SK-N-SH treated with all-trans-retinoic acid at 6 μM for 48 hours (cell line): ENCODE results near the gene KLRK1.
"Not testable (repeated sequence)": the region's sequence is repeated elsewhere in the genome, so short reads cannot be mapped to it uniquely, and the experiment has no call there.

Experiments
- ATAC-seq: fragments of 200-7000 bp; cut with Tn5 transposase; 3 replicates; pipeline ENCODE4 v1.9.1; 2020; ENCODE audit warnings: mild to moderate bottlenecking, moderate library complexity
- ARNTL ChIP-seq: fragments of 450-650 bp; formaldehyde crosslinking; IDR thresholded peaks from 2 replicates; pipeline ENCODE4 v1.5.0; 2020; ENCODE audit warnings: low read depth, mild to moderate bottlenecking, moderate library complexity, borderline replicate concordance
- BACH2 ChIP-seq: fragments of 250-450 bp; sonication (Bioruptor Pico); IDR thresholded peaks from 2 replicates; pipeline ENCODE4 v1.9.0; 2021; ENCODE audit warnings: mild to moderate bottlenecking, borderline replicate concordance
- CREB5 ChIP-seq: fragments of 250-450 bp; sonication (Bioruptor Pico); IDR thresholded peaks from 2 replicates; pipeline ENCODE4 v1.5.1; 2020; ENCODE audit warnings: low read depth, mild to moderate bottlenecking, moderate library complexity
- GLIS3 ChIP-seq: fragments of 250-450 bp; sonication (Bioruptor Pico); IDR thresholded peaks from 2 replicates; pipeline ENCODE4 v1.5.0; 2020; ENCODE audit warnings: mild to moderate bottlenecking, moderate library complexity
- ISL1 ChIP-seq: fragments of 250-450 bp; sonication (Bioruptor Pico); IDR thresholded peaks from 2 replicates; pipeline ENCODE4 v2.1.2; 2022; ENCODE audit warnings: mild to moderate bottlenecking, moderate library complexity
- OSR1 ChIP-seq: fragments of 250-450 bp; sonication (Bioruptor Pico); IDR thresholded peaks from 2 replicates; pipeline ENCODE4 v1.8.0; 2022; ENCODE audit warnings: moderate library complexity, mild to moderate bottlenecking, inconsistent platforms
- PATZ1 ChIP-seq: fragments of 250-450 bp; sonication (Bioruptor Pico); IDR thresholded peaks from 2 replicates; pipeline ENCODE4 v1.8.0; 2020; ENCODE audit warnings: mild to moderate bottlenecking, moderate library complexity, borderline replicate concordance
- POU6F1 ChIP-seq: fragments of 250-450 bp; sonication (Bioruptor Pico); IDR thresholded peaks from 2 replicates; pipeline ENCODE4 v1.8.0; 2021; ENCODE audit warnings: low read depth, mild to moderate bottlenecking, moderate library complexity, borderline replicate concordance
- PPARA ChIP-seq: fragments of 250-450 bp; sonication (Bioruptor Pico); IDR thresholded peaks from 2 replicates; pipeline ENCODE4 v1.5.0; 2020; ENCODE audit warnings: mild to moderate bottlenecking, borderline replicate concordance
- RARB ChIP-seq: fragments of 250-450 bp; sonication (Bioruptor Pico); IDR thresholded peaks from 2 replicates; pipeline ENCODE4 v1.8.0; 2021; ENCODE audit warnings: mild to moderate bottlenecking, moderate library complexity
- SNAI2 ChIP-seq: fragments of 250-450 bp; sonication (Bioruptor Pico); IDR thresholded peaks from 2 replicates; pipeline ENCODE4 v1.5.0; 2020; ENCODE audit warnings: mild to moderate bottlenecking, moderate library complexity
- TCF4 ChIP-seq: fragments of 250-450 bp; sonication (Bioruptor Pico); IDR thresholded peaks from 2 replicates; pipeline ENCODE4 v1.8.0; 2021; ENCODE audit warnings: mild to moderate bottlenecking, moderate library complexity, borderline replicate concordance
- TOX ChIP-seq: fragments of 250-450 bp; sonication (Bioruptor Pico); IDR thresholded peaks from 2 replicates; pipeline ENCODE4 v1.8.0; 2021; ENCODE audit warnings: mild to moderate bottlenecking, moderate library complexity, borderline replicate concordance
- TSHZ2 ChIP-seq: fragments of 250-450 bp; sonication (Bioruptor Pico); IDR thresholded peaks from 2 replicates; pipeline ENCODE4 v1.5.0; 2020; ENCODE audit warnings: mild to moderate bottlenecking, moderate library complexity
- ZNF565 ChIP-seq: fragments of 450-650 bp; formaldehyde crosslinking; conservative IDR thresholded peaks from 2 replicates; pipeline ENCODE4 v1.5.0; 2020; ENCODE audit warnings: low read depth, mild to moderate bottlenecking, moderate library complexity
- ZNF8 ChIP-seq: fragments of 450-650 bp; formaldehyde crosslinking; IDR thresholded peaks from 2 replicates; pipeline ENCODE4 v1.5.0; 2020; ENCODE audit warnings: mild to moderate bottlenecking, moderate library complexity

The KLRK1 gene

GRCh38 chr12:10389904-10390303, at the start of gene KLRK1:
Gene KLRK1 (minus strand): TSS chr12:10390041. CDS start chr12:10388810, 1,231 bp downstream.
- ATAC-seq: no peak
- TF ChIP-seq BACH2 (no peak), CREB5 (CRISPR knock-in tag) (no peak), ZNF565 (CRISPR knock-in tag) (no peak), PATZ1 (CRISPR knock-in tag) (no peak), RARB (CRISPR knock-in tag) (no peak), SNAI2 (CRISPR knock-in tag) (no peak)

- ATAC-seq: not testable (repeated sequence)
Measured at GRCh38 chr12:10437601-10438000, 47.8 kb upstream of the KLRK1 start.

GRCh38 chr12:10435816-10436215, 46.0 kb upstream of the KLRK1 start, which contains the start of gene KLRC2:
Gene KLRC2 (minus strand): TSS chr12:10436010. CDS start chr12:10435986, 24 bp downstream.
- not testable (repeated sequence) for ATAC-seq

GRCh38 chr12:10430623-10431022, 40.8 kb upstream of the KLRK1 start:
- ATAC-seq: not testable (repeated sequence)

- not testable (repeated sequence) for ATAC-seq
Measured at GRCh38 chr12:10425938-10426337, 36.1 kb upstream of the KLRK1 start.

- ATAC-seq: peak; percentile 55; the same call in 1 of the 3 replicates
Measured at GRCh38 chr12:10424260-10424899, 34.5 kb upstream of the KLRK1 start.

GRCh38 chr12:10422159-10422558, 32.3 kb upstream of the KLRK1 start:
- ATAC-seq: not testable (repeated sequence)

- not testable (repeated sequence) for ATAC-seq
Measured at GRCh38 chr12:10420334-10420733, 30.5 kb upstream of the KLRK1 start, which contains the start of gene KLRC3. Gene KLRC3 (minus strand): TSS chr12:10420595. CDS start chr12:10420550, 45 bp downstream.

- TF ChIP-seq ZNF8 (CRISPR knock-in tag) (no peak), TCF4 (no peak), GLIS3 (CRISPR knock-in tag) (no peak), RARB (CRISPR knock-in tag) (no peak), ARNTL (no peak), PPARA (CRISPR knock-in tag) (no peak), ZNF565 (CRISPR knock-in tag) (no peak), ISL1 (no peak), TOX (CRISPR knock-in tag) (no peak), OSR1 (CRISPR knock-in tag) (no peak)
- ATAC-seq: no peak
Measured at GRCh38 chr12:10409392-10409791, 19.6 kb upstream of the KLRK1 start, which contains the start of gene KLRC4. Gene KLRC4 (minus strand): TSS chr12:10409757. CDS start chr12:10409575, 182 bp downstream.

GRCh38 chr12:10408842-10409241, 19.0 kb upstream of the KLRK1 start:
- no peak for ATAC-seq
- TF ChIP-seq OSR1 (CRISPR knock-in tag) (no peak), TSHZ2 (CRISPR knock-in tag) (no peak), PPARA (CRISPR knock-in tag) (no peak), ISL1 (no peak), BACH2 (no peak), POU6F1 (CRISPR knock-in tag) (no peak), PATZ1 (CRISPR knock-in tag) (no peak)
